ENCODE data around the gene SSB. TPM values are rescaled to one million over a fixed set of nuclear protein-coding genes. Genes with fewer than 3 reads are reported as not detected.

SSB gene
- total and polyA plus RNA-seq, 2 of the 13 experiments (the other 11 are each of a cell fraction or from before 2014, with no cell fraction given): 109 to 208 TPM

GRCh38 chr2:169827272-169828140 is 28.8 kb downstream of the SSB start, which contains the start of gene UBR3 (continued):
- no peak for TF ChIP-seq ZNF646 (CRISPR knock-in tag; IDR thresholded peaks at IDR 0.05)
- TF ChIP-seq POLR2A (IDR thresholded peaks at IDR 0.05; ENCODE audit: insufficient read depth in 1 of 2, low read depth in 2 of 2, low read length in 2 of 2): peak; percentile 93 to 95
- TF ChIP-seq DR1 (CRISPR knock-in tag; IDR thresholded peaks at IDR 0.05): no peak
- TF ChIP-seq ZMAT5 (CRISPR knock-in tag; IDR thresholded peaks at IDR 0.05; ENCODE audit: borderline replicate concordance, low read depth): no peak
- 0 out of 2 replicates have a peak, but pooled peaks have one; percentile 32 for TF ChIP-seq KLF13 (CRISPR knock-in tag; IDR thresholded peaks at IDR 0.05)
- no peak for TF ChIP-seq ZNF432 (CRISPR knock-in tag; IDR thresholded peaks at IDR 0.05; ENCODE audit: borderline replicate concordance)
- no peak for TF ChIP-seq TAF15 (IDR thresholded peaks at IDR 0.05; ENCODE audit: low read depth, low read length, poor library complexity, severe bottlenecking)
- no peak for TF ChIP-seq ZKSCAN1 (IDR thresholded peaks at IDR 0.05; ENCODE audit: low read length)
- TF ChIP-seq PCBP1 (IDR thresholded peaks at IDR 0.05; ENCODE audit: borderline replicate concordance, low read depth, low read length): no peak
- TF ChIP-seq MXD1 (CRISPR knock-in tag; IDR thresholded peaks at IDR 0.05): peak; percentile 70; the same call in 1 of the 2 replicates
- TF ChIP-seq SIX1 (CRISPR knock-in tag; IDR thresholded peaks at IDR 0.05; ENCODE audit: borderline replicate concordance): no peak
- TF ChIP-seq ZFP62 (CRISPR knock-in tag; IDR thresholded peaks at IDR 0.05): no peak
- TF ChIP-seq LRRFIP1 (CRISPR knock-in tag; conservative IDR thresholded peaks at IDR 0.05): no peak
- no peak for TF ChIP-seq PRPF4 (IDR thresholded peaks at IDR 0.05; ENCODE audit: low read depth, low read length, poor library complexity, severe bottlenecking)
- 0 out of 2 replicates have a peak, but pooled peaks have one; percentile 23 for TF ChIP-seq TARDBP (CRISPR knock-in tag; IDR thresholded peaks at IDR 0.05)
- no peak for TF ChIP-seq FOXK2 (IDR thresholded peaks at IDR 0.05)
- no peak for TF ChIP-seq RBM22 (optimal IDR thresholded peaks at IDR 0.05; ENCODE audit: low read length)

Measured in HepG2 (cell line).